Smooth muscle cell (in vitro differentiated cells): ENCODE measurements around the gene PLEKHA4. TPM values are rescaled to one million over a fixed set of nuclear protein-coding genes. Genes with fewer than 3 reads are reported as not detected.

ENCODE experiments used
- DNase-seq: peaks from one replicate; lab custom pipeline; 2025; ENCODE audit not compliant: unreplicated experiment; lab: John Stamatoyannopoulos, UW
- H2AFZ ChIP-seq: fragments of 200-600 bp; sonication (generic); 2 replicates; pipeline ENCODE4 v1.6.0; 2016; ENCODE audit warnings: antibody characterized with exemption, low read depth, mild to moderate bottlenecking
- H3F3A ChIP-seq: fragments of 200-600 bp; sonication (generic); 2 replicates; pipeline ENCODE4 v1.6.0; 2017; ENCODE audit warnings: antibody characterized with exemption, low read depth
- H3K27ac ChIP-seq: fragments of 200-600 bp; sonication (generic); 2 replicates; pipeline ENCODE4 v1.5.1; 2016; ENCODE audit warnings: low read depth, mild to moderate bottlenecking
- H3K27me3 ChIP-seq: fragments of 200-600 bp; sonication (generic); 2 replicates; pipeline ENCODE4 v1.6.1; 2016; ENCODE audit warnings: low read depth, mild to moderate bottlenecking
- H3K36me3 ChIP-seq: fragments of 200-600 bp; sonication (generic); 2 replicates; pipeline ENCODE4 v1.5.1; 2016; ENCODE audit warnings: low read depth
- H3K4me1 ChIP-seq: fragments of 200-600 bp; sonication (generic); 2 replicates; pipeline ENCODE4 v1.5.1; 2016; ENCODE audit warnings: low read depth
- H3K4me2 ChIP-seq: fragments of 200-600 bp; sonication (generic); 2 replicates; pipeline ENCODE4 v1.6.0; 2016; ENCODE audit warnings: mild to moderate bottlenecking
- H3K4me3 ChIP-seq: fragments of 200-600 bp; sonication (generic); 2 replicates; pipeline ENCODE4 v1.5.1; 2016; ENCODE audit warnings: mild to moderate bottlenecking
- H3K79me2 ChIP-seq: fragments of 200-600 bp; sonication (generic); 2 replicates; pipeline ENCODE4 v1.6.0; 2016; ENCODE audit warnings: low read depth, mild to moderate bottlenecking
- H3K9ac ChIP-seq: fragments of 200-600 bp; sonication (generic); 2 replicates; pipeline ENCODE4 v1.6.0; 2016; ENCODE audit warnings: low read depth
- H3K9me3 ChIP-seq: fragments of 200-600 bp; sonication (generic); replicated peaks from 2 replicates; pipeline ENCODE4 v1.5.1; 2016; ENCODE audit warnings: low read depth
- H4K20me1 ChIP-seq: fragments of 200-600 bp; sonication (generic); 2 replicates; pipeline ENCODE4 v1.6.0; 2016; ENCODE audit warnings: low read depth
- WGBS: methylation state at CpG from one replicate; pipeline ENCODE4 v1.1.7; 2016; ENCODE audit warnings: low lambda C conversion rate; 5-methylcytosine and 5-hydroxymethylcytosine counted together
- polyA plus RNA-seq: library from polyadenylated mRNA; unstranded; fragments of >200 nt; fragmentation: Nextera tagmentation; extraction: Ambion mirVana; gene quantifications from 2 replicates; pipeline ENCODE4 v1.2.1, GENCODE V29; 2016
- total RNA-seq: library from RNA; depleted of rRNA; stranded (reverse); fragments of >200 nt; gene quantifications from 2 replicates; pipeline ENCODE4 v1.2.3, GENCODE V29; 2014
- TF ChIP-seq, protein P1 (sequence below): fragments of 200-600 bp; sonication (generic); IDR thresholded peaks from 2 replicates; pipeline ENCODE4 v1.5.1; 2017; ENCODE audit warnings: borderline replicate concordance, mild to moderate bottlenecking, antibody characterized with exemption; ENCODE audit not compliant: insufficient read depth, poor library complexity, severe bottlenecking

PLEKHA4 gene
- total and polyA plus RNA-seq, 2 experiments from 2014 or later, result 4.4 to 39.2 TPM

DNA sequence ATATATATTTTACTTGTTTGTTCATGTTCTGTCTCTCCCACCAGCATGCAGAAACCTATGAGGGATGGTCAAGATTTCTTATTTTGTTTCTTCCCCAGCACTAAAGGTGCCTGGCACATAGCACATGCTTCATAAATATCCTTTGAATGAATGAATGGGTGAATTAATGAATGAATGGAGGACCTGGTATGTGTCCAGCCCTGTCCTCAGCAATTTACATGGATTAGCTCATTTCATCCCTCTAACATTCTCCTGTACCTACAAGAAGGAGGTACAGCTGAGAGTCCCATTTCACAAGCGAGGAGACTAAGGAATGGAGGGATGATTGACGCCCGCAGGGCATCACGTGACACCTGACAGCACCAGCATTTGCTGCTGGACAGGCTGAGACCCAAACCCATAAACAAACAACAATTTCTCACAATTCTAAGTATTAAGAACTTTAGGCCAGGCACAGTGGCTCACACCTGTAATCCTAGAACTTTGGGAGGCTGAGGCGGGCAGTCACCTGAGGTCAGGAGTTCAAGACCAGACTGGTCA lies 50.8 kb downstream of the PLEKHA4 start:
- Histone ChIP-seq H3K4me2 (no peak overlapping the region), H3K9me3 (no peaks in the 10 kb centered on the region), H3K79me2 (no peaks in the 10 kb centered on the region), H4K20me1 (no peaks in the 10 kb centered on the region), H2AFZ (no peak overlapping the region), H3K36me3 (no peaks in the 10 kb centered on the region), H3K27ac (no peak overlapping the region), H3F3A (peaks cover under 1% of the 10 kb centered on the region), H3K27me3 (no peaks in the 10 kb centered on the region), H3K9ac (no peak overlapping the region), H3K4me1 (peaks cover 4% of the 10 kb centered on the region), H3K4me3 (no peak overlapping the region)
- TF ChIP-seq, protein P1, sequence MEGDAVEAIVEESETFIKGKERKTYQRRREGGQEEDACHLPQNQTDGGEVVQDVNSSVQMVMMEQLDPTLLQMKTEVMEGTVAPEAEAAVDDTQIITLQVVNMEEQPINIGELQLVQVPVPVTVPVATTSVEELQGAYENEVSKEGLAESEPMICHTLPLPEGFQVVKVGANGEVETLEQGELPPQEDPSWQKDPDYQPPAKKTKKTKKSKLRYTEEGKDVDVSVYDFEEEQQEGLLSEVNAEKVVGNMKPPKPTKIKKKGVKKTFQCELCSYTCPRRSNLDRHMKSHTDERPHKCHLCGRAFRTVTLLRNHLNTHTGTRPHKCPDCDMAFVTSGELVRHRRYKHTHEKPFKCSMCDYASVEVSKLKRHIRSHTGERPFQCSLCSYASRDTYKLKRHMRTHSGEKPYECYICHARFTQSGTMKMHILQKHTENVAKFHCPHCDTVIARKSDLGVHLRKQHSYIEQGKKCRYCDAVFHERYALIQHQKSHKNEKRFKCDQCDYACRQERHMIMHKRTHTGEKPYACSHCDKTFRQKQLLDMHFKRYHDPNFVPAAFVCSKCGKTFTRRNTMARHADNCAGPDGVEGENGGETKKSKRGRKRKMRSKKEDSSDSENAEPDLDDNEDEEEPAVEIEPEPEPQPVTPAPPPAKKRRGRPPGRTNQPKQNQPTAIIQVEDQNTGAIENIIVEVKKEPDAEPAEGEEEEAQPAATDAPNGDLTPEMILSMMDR, result no peak
- 94% methylated on average over 5 of the region's 5 CpGs for WGBS
- no peak for DNase-seq

DNA sequence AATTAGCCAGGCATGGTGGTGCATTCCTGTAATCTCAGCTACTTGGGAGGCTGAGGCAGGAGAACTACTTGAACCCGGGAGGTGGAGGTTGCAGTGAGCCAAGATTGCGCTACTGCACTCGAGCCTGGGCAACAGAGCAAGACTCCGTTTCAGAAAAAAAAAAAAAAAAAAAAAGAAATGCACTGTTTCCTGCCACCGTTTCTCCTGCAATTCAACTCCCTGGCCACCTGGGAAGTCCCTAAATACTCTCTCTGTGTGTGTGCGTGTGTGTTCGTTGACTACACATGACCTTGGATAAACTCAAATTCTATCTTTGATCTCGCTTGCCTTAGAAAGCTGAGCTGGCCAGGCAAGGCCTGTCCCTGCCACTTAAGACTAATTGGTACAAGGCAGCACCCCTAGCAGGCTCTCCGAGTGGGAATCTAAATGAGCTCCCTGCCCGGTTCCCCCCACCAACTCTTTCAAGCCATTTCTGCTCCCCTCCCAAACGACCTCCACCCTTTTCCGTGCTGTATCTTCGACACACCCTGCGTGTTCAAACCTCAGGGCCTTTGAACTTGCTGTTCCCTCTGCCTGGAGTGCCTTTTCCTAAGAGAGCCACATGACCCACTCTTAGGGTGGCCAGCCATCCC lies 52.4 kb downstream of the PLEKHA4 start:
- Histone ChIP-seq H3K9me3 (no peaks in the 10 kb centered on the region), H3K4me2 (no peak overlapping the region), H3K27ac (no peak overlapping the region), H3K36me3 (no peaks in the 10 kb centered on the region), H3K27me3 (no peaks in the 10 kb centered on the region), H3K4me3 (no peak overlapping the region), H3K79me2 (no peaks in the 10 kb centered on the region), H3K9ac (no peak overlapping the region), H3K4me1 (peaks cover 8% of the 10 kb centered on the region), H2AFZ (no peak overlapping the region), H3F3A (peaks cover 5% of the 10 kb centered on the region), H4K20me1 (no peaks in the 10 kb centered on the region)
- DNase-seq, result no peak
- TF ChIP-seq, protein P1, result no peak
- WGBS, result 82% methylated on average over 14 of the region's 14 CpGs

DNA sequence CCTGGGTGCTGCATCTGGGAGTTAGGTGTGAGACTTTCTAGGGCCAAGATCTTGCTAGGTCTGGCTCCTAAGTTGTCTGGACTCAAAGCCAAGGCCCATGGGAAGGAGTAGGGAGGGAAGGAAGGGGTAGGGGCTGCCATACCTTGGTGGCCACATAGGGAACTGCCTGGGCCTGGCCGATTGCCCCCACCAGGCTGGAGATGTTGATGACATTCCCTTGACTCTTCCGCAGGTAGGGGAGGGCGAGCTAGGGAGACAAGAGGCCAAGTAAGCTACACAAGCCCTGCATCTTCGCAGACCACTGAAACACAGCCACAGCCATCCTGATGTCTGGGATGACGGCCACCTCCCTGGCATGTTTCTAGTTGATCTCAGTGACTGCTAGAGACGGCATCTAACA lies 53.5 kb downstream of the PLEKHA4 start:
- no peak overlapping the region for H3K4me3 ChIP-seq
- H3K9ac ChIP-seq, result no peak overlapping the region
- no peak for DNase-seq
- no peaks in the 10 kb centered on the region for H4K20me1 ChIP-seq
- H3K4me2 ChIP-seq, result no peak overlapping the region
- 80% methylated on average over 6 of the region's 6 CpGs for WGBS
- no peak overlapping the region for H3K27ac ChIP-seq
- H3K9me3 ChIP-seq, result no peaks in the 10 kb centered on the region
- H3K4me1 ChIP-seq, result peaks cover 8% of the 10 kb centered on the region
- TF ChIP-seq, protein P1, result no peak
- H3K36me3 ChIP-seq, result no peaks in the 10 kb centered on the region
- H3K79me2 ChIP-seq, result no peaks in the 10 kb centered on the region
- H2AFZ ChIP-seq, result no peak overlapping the region
- H3K27me3 ChIP-seq, result no peaks in the 10 kb centered on the region
- H3F3A ChIP-seq, result peaks cover 5% of the 10 kb centered on the region
